ENCODE results near the gene RERG.
"Not testable (repeated sequence)": the region's sequence is repeated elsewhere in the genome, so short reads cannot be mapped to it uniquely, and the experiment has no call there.

RERG gene

GRCh38 chr12:15122344-15122743 is 98.9 kb downstream of the RERG start:
- Histone ChIP-seq H3K27me3 (ENCODE audit: control insufficient read depth in 1 of 2, insufficient read depth in 2 of 2, low read length in 2 of 2) (no peaks in the 10 kb centered on the region), H3K9ac (ENCODE audit: low read depth in 1 of 2, low read length in 2 of 2) (no peak overlapping the region), H3K4me3 (ENCODE audit: low read depth in 1 of 2, low read length in 2 of 2) (no peak overlapping the region), H3K36me3 (ENCODE audit: control insufficient read depth in 1 of 2, insufficient read depth in 2 of 2, low read length in 2 of 2) (no peaks in the 10 kb centered on the region), H3K27ac (ENCODE audit: low read depth, low read length) (no peak overlapping the region), H3K9me3 (ENCODE audit: control insufficient read depth in 1 of 2, low read length in 2 of 2) (no peaks in the 10 kb centered on the region), H3K4me1 (ENCODE audit: control insufficient read depth in 1 of 2, insufficient read depth in 2 of 2, low read length in 2 of 2) (no peaks in the 10 kb centered on the region)

GRCh38 chr12:15118955-15119354 is 102.3 kb downstream of the RERG start:
- Histone ChIP-seq H3K4me1 (ENCODE audit: control insufficient read depth in 1 of 2, insufficient read depth in 2 of 2, low read length in 2 of 2) (no peaks in the 10 kb centered on the region), H3K27ac (ENCODE audit: low read depth, low read length) (no peak overlapping the region), H3K9me3 (ENCODE audit: control insufficient read depth in 1 of 2, low read length in 2 of 2) (no peaks in the 10 kb centered on the region), H3K4me3 (ENCODE audit: low read depth in 1 of 2, low read length in 2 of 2) (no peak overlapping the region), H3K27me3 (ENCODE audit: control insufficient read depth in 1 of 2, insufficient read depth in 2 of 2, low read length in 2 of 2) (no peaks in the 10 kb centered on the region), H3K36me3 (ENCODE audit: control insufficient read depth in 1 of 2, insufficient read depth in 2 of 2, low read length in 2 of 2) (no peaks in the 10 kb centered on the region), H3K9ac (ENCODE audit: low read depth in 1 of 2, low read length in 2 of 2) (no peak overlapping the region)

- H3K36me3 ChIP-seq (ENCODE audit: control insufficient read depth in 1 of 2, insufficient read depth in 2 of 2, low read length in 2 of 2), result no peaks in the 10 kb centered on the region
- H3K4me3 ChIP-seq (ENCODE audit: low read depth in 1 of 2, low read length in 2 of 2), result no peak overlapping the region
- no peak overlapping the region for H3K27ac ChIP-seq (ENCODE audit: low read depth, low read length)
- no peaks in the 10 kb centered on the region for H3K27me3 ChIP-seq (ENCODE audit: control insufficient read depth in 1 of 2, insufficient read depth in 2 of 2, low read length in 2 of 2)
- no peaks in the 10 kb centered on the region for H3K4me1 ChIP-seq (ENCODE audit: control insufficient read depth in 1 of 2, insufficient read depth in 2 of 2, low read length in 2 of 2)
- no peak overlapping the region for H3K9ac ChIP-seq (ENCODE audit: low read depth in 1 of 2, low read length in 2 of 2)
- H3K9me3 ChIP-seq (ENCODE audit: control insufficient read depth in 1 of 2, low read length in 2 of 2), result no peaks in the 10 kb centered on the region
Observed at GRCh38 chr12:15116983-15117382, 104.2 kb downstream of the RERG start.

- no peak overlapping the region for H3K9ac ChIP-seq (ENCODE audit: low read depth in 1 of 2, low read length in 2 of 2)
- no peaks in the 10 kb centered on the region for H3K4me1 ChIP-seq (ENCODE audit: control insufficient read depth in 1 of 2, insufficient read depth in 2 of 2, low read length in 2 of 2)
- H3K27me3 ChIP-seq (ENCODE audit: control insufficient read depth in 1 of 2, insufficient read depth in 2 of 2, low read length in 2 of 2), result no peaks in the 10 kb centered on the region
- H3K36me3 ChIP-seq (ENCODE audit: control insufficient read depth in 1 of 2, insufficient read depth in 2 of 2, low read length in 2 of 2), result no peaks in the 10 kb centered on the region
- H3K9me3 ChIP-seq (ENCODE audit: control insufficient read depth in 1 of 2, low read length in 2 of 2), result no peaks in the 10 kb centered on the region
- no peak overlapping the region for H3K4me3 ChIP-seq (ENCODE audit: low read depth in 1 of 2, low read length in 2 of 2)
- H3K27ac ChIP-seq (ENCODE audit: low read depth, low read length), result no peak overlapping the region
Observed at GRCh38 chr12:15116086-15116485, 105.1 kb downstream of the RERG start.

DNA sequence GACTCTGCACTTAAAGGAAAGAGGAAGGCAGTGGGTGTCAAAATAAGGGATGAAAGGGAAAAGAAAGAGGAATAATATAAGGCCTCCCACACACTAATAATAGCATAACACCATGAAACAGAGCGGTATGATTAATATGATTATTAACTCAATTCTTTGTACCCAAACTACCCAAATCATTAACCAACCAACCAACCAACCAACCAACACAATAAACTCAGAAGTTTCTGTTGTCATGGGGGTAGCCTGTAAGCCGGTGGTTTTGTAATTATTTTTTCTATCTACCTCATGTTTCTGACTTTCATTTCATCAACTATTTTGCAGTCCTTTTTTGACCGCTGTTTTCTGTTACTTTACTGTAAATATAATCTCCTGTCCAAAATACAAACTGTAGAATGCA is 105.8 kb downstream of the RERG start:
- Histone ChIP-seq H3K4me1 (ENCODE audit: control insufficient read depth in 1 of 2, insufficient read depth in 2 of 2, low read length in 2 of 2) (no peaks in the 10 kb centered on the region), H3K27me3 (ENCODE audit: control insufficient read depth in 1 of 2, insufficient read depth in 2 of 2, low read length in 2 of 2) (no peaks in the 10 kb centered on the region), H3K9me3 (ENCODE audit: control insufficient read depth in 1 of 2, low read length in 2 of 2) (no peaks in the 10 kb centered on the region), H3K36me3 (ENCODE audit: control insufficient read depth in 1 of 2, insufficient read depth in 2 of 2, low read length in 2 of 2) (no peaks in the 10 kb centered on the region), H3K9ac (ENCODE audit: low read depth in 1 of 2, low read length in 2 of 2) (no peak overlapping the region), H3K4me3 (ENCODE audit: low read depth in 1 of 2, low read length in 2 of 2) (no peak overlapping the region), H3K27ac (ENCODE audit: low read depth, low read length) (no peak overlapping the region)

DNA sequence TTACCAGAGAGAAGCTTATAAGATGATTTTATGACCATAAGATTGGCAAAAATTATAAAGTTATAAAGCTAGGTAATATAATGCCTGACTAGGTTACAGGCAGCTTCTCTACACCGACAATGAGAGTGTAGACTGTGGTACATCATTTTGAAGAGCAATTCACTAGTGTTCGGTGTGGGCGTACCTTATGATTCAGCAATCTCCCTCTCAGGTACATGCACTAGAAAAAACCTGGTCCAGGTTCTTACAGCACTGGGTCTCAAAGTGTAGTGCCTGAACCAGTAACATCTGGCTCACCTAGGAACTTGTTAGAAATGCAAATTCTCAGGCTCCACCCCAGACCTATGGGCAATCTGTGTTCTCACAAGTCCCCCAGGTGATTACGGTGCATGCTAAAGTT is 106.7 kb downstream of the RERG start:
- Histone ChIP-seq H3K27me3 (ENCODE audit: control insufficient read depth in 1 of 2, insufficient read depth in 2 of 2, low read length in 2 of 2) (no peaks in the 10 kb centered on the region), H3K9ac (ENCODE audit: low read depth in 1 of 2, low read length in 2 of 2) (no peak overlapping the region), H3K9me3 (ENCODE audit: control insufficient read depth in 1 of 2, low read length in 2 of 2) (no peaks in the 10 kb centered on the region), H3K4me1 (ENCODE audit: control insufficient read depth in 1 of 2, insufficient read depth in 2 of 2, low read length in 2 of 2) (no peaks in the 10 kb centered on the region), H3K36me3 (ENCODE audit: control insufficient read depth in 1 of 2, insufficient read depth in 2 of 2, low read length in 2 of 2) (no peaks in the 10 kb centered on the region), H3K27ac (ENCODE audit: low read depth, low read length) (no peak overlapping the region), H3K4me3 (ENCODE audit: low read depth in 1 of 2, low read length in 2 of 2) (no peak overlapping the region)

DNA sequence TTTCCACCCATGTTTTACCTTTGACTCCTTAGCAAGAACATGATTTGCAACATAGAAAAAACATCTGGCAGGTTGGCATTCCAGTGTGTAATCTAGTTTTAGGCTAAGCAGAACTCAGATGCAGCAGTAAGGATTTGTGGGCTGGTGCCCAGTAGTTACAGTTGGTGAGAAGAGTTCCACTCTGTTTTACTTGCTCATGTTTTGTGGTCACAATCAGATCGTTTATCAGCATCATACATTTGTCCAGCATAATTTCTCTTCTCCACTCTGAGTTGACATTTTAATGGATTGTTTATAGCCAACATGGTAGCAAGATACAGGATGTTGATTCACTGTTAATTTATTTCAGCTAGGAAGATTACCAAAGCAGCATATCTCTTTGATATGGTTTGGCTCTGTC is 128.4 kb downstream of the RERG start:
- Histone ChIP-seq H3K9ac (ENCODE audit: low read depth in 1 of 2, low read length in 2 of 2) (no peak overlapping the region), H3K27me3 (ENCODE audit: control insufficient read depth in 1 of 2, insufficient read depth in 2 of 2, low read length in 2 of 2) (no peaks in the 10 kb centered on the region), H3K4me1 (ENCODE audit: control insufficient read depth in 1 of 2, insufficient read depth in 2 of 2, low read length in 2 of 2) (no peaks in the 10 kb centered on the region), H3K9me3 (ENCODE audit: control insufficient read depth in 1 of 2, low read length in 2 of 2) (no peaks in the 10 kb centered on the region), H3K27ac (ENCODE audit: low read depth, low read length) (no peak overlapping the region), H3K4me3 (ENCODE audit: low read depth in 1 of 2, low read length in 2 of 2) (no peak overlapping the region), H3K36me3 (ENCODE audit: control insufficient read depth in 1 of 2, insufficient read depth in 2 of 2, low read length in 2 of 2) (no peaks in the 10 kb centered on the region)

GRCh38 chr12:15090441-15090840 is 130.8 kb downstream of the RERG start:
- Histone ChIP-seq H3K36me3 (ENCODE audit: control insufficient read depth in 1 of 2, insufficient read depth in 2 of 2, low read length in 2 of 2) (no peaks in the 10 kb centered on the region), H3K9me3 (ENCODE audit: control insufficient read depth in 1 of 2, low read length in 2 of 2) (no peaks in the 10 kb centered on the region), H3K27me3 (ENCODE audit: control insufficient read depth in 1 of 2, insufficient read depth in 2 of 2, low read length in 2 of 2) (no peaks in the 10 kb centered on the region), H3K4me3 (ENCODE audit: low read depth in 1 of 2, low read length in 2 of 2) (no peak overlapping the region), H3K4me1 (ENCODE audit: control insufficient read depth in 1 of 2, insufficient read depth in 2 of 2, low read length in 2 of 2) (no peaks in the 10 kb centered on the region), H3K27ac (ENCODE audit: low read depth, low read length) (no peak overlapping the region), H3K9ac (ENCODE audit: low read depth in 1 of 2, low read length in 2 of 2) (no peak overlapping the region)

GRCh38 chr12:15088105-15088504 is 133.1 kb downstream of the RERG start:
- no peaks in the 10 kb centered on the region for H3K9me3 ChIP-seq (ENCODE audit: control insufficient read depth in 1 of 2, low read length in 2 of 2)
- H3K27ac ChIP-seq (ENCODE audit: low read depth, low read length), result no peak overlapping the region
- no peak overlapping the region for H3K9ac ChIP-seq (ENCODE audit: low read depth in 1 of 2, low read length in 2 of 2)

DNA sequence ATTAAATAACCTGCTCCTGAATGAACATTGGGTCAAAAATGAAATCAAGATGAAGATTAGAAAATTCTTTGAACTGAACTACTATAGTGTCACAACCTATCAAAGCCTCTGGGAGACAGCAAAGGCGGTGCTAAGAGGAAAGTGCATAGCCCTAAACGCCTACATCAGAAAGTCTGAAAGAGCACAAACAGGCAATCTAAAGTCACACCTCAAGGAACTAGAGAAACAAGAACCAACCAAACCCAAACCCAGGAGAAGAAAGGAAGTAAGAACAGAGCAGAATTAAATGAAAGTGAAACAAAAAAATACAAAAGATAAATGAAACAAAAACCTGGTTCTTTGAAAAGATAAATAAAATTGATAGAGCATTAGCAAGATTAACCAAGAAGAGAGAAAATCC is 143.5 kb downstream of the RERG start:
- H3K4me3 ChIP-seq (ENCODE audit: low read depth in 1 of 2, low read length in 2 of 2); H3K9ac ChIP-seq (ENCODE audit: low read depth in 1 of 2, low read length in 2 of 2); H3K36me3 ChIP-seq (ENCODE audit: control insufficient read depth in 1 of 2, insufficient read depth in 2 of 2, low read length in 2 of 2); H3K27ac ChIP-seq (ENCODE audit: low read depth, low read length); H3K4me1 ChIP-seq (ENCODE audit: control insufficient read depth in 1 of 2, insufficient read depth in 2 of 2, low read length in 2 of 2); H3K9me3 ChIP-seq (ENCODE audit: control insufficient read depth in 1 of 2, low read length in 2 of 2); H3K27me3 ChIP-seq (ENCODE audit: control insufficient read depth in 1 of 2, insufficient read depth in 2 of 2, low read length in 2 of 2): not testable (repeated sequence)

More at GRCh38 chr12:15088105-15088504, 133.1 kb downstream of the RERG start:
- Histone ChIP-seq H3K4me3 (ENCODE audit: low read depth in 1 of 2, low read length in 2 of 2) (no peak overlapping the region), H3K4me1 (ENCODE audit: control insufficient read depth in 1 of 2, insufficient read depth in 2 of 2, low read length in 2 of 2) (no peaks in the 10 kb centered on the region), H3K36me3 (ENCODE audit: control insufficient read depth in 1 of 2, insufficient read depth in 2 of 2, low read length in 2 of 2) (no peaks in the 10 kb centered on the region), H3K27me3 (ENCODE audit: control insufficient read depth in 1 of 2, insufficient read depth in 2 of 2, low read length in 2 of 2) (no peaks in the 10 kb centered on the region)

GRCh38 chr12:15074351-15074750 is 146.9 kb downstream of the RERG start:
- Histone ChIP-seq H3K27ac (ENCODE audit: low read depth, low read length) (no peak overlapping the region), H3K4me3 (ENCODE audit: low read depth in 1 of 2, low read length in 2 of 2) (no peak overlapping the region), H3K4me1 (ENCODE audit: control insufficient read depth in 1 of 2, insufficient read depth in 2 of 2, low read length in 2 of 2) (no peaks in the 10 kb centered on the region), H3K9me3 (ENCODE audit: control insufficient read depth in 1 of 2, low read length in 2 of 2) (no peaks in the 10 kb centered on the region), H3K27me3 (ENCODE audit: control insufficient read depth in 1 of 2, insufficient read depth in 2 of 2, low read length in 2 of 2) (no peaks in the 10 kb centered on the region), H3K9ac (ENCODE audit: low read depth in 1 of 2, low read length in 2 of 2) (no peak overlapping the region), H3K36me3 (ENCODE audit: control insufficient read depth in 1 of 2, insufficient read depth in 2 of 2, low read length in 2 of 2) (no peaks in the 10 kb centered on the region)
